ENCODE results near the gene KIF16B.
"Not testable (repeated sequence)": the region's sequence is repeated elsewhere in the genome, so short reads cannot be mapped to it uniquely, and the experiment has no call there.

The KIF16B gene

DNA sequence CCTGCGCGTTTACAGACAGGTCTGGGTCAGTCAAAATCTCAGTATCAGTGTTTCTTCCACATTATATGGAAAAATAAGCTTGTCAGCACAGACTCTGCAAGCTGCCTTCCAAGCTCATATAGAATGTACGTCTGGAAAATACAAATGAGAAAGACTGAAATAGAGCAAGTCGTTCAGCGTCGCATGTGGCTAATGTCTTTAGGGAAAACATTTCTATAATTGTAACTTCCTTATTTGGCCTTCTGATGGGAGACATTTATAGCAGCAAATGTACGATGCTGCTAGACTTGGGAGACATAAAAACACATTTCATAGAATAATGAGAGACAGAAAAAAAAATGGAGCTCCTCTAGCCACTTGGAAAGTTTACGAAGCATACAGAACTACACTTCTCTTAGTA lies 122.2 kb downstream of the KIF16B start:
- DNase-seq (ENCODE audit: low read depth) = no peak

DNA sequence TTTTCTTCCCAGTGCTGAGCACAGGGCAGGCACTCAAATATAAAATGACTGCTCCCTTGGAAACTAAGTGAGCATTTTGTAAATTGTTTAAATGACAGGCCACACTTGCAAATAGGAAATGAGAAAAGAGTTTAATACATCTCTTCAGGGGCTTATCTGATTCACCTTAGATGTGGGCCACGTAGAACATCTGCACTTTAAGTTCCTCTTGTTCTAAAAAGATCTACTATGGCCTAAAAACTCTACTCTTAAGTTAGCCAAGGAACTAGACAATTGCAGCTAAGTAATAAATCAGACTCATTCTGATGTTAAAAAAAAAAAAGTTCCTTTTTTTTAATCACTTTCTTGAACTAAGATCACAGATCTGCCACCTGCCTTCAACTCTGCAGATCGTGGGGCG lies 126.3 kb downstream of the KIF16B start:
- no peak overlapping the region for H3K4me3 ChIP-seq (ENCODE audit: low read depth, low read length)
- no peak for DNase-seq (ENCODE audit: low read depth)

More for the DNA sequence above, 122.2 kb downstream of the KIF16B start:
- no peak overlapping the region for H3K4me3 ChIP-seq (ENCODE audit: low read depth, low read length)

DNA sequence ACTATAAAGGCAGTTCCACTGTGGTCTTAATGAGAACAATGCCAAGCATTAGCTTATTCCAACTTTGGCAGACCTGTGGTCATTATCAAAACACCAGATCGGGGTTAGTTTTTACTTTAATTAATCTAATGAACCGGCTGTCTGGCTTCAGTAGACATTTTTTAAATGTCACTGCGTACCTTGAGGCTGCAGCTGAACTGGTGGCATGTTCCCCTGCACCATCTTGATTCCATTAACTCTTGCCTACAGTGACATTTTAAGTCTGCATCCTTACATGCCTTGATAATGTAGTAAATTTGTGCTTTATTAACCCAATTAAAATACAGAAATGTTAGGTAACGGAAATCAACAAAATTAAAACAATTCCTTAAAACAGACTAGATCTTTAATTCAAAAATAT lies 127.0 kb downstream of the KIF16B start:
- DNase-seq (ENCODE audit: low read depth) = no peak
- H3K4me3 ChIP-seq (ENCODE audit: low read depth, low read length) = no peak overlapping the region

DNA sequence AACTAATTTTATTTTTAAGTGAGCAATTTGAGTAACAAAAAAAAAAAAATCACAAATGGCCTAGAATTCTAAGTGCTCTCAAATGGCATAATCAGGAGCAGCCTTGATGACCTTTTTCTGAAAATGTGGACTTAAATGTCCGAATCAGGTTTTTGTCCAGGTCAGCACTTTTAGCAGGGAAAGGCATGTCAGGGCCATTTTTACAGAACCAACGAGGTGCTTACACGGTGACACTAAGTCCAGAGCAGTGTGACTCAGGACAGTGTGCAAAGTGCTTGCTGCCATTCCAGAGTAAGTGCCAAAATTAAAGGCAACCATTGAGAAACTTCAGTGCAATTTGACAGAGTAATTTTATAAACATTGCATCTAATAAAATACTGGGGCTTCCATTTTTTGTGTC lies 127.8 kb downstream of the KIF16B start:
- DNase-seq (ENCODE audit: low read depth) = no peak
- no peak overlapping the region for H3K4me3 ChIP-seq (ENCODE audit: low read depth, low read length)

DNA sequence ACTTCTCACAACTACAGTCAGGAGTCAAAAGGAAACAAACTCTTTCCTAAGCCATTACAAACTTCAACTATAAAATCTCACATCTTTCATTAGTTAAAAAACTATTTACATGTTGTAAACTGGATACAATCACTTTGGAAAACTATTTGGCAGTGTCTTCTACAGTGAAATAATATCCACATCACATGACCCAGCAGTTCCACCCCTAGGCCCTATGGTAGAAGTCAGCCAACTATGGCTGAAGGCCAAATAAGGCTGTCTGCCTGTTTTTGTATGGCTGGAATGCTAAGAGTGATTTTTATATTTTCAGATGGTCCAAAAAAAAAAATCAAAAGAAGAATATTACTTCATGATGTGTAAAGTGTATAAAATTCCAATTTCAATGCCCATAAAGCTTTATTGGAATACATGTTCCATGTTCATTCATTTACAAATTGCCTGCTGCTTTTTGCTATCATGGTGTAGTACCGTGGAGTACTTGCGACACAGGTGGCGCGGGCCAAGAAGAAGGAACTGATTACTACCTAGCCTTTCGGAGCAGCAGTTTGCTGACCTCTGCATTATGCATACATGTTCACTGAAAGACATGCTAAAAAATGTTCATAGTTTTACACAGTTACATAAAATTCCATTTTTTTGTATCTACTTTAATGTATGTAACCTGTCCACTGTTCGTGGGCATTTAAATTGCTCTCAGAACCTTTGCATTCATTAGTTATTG lies 129.0 kb downstream of the KIF16B start:
- H3K4me3 ChIP-seq (ENCODE audit: low read depth, low read length) = no peak overlapping the region

DNA sequence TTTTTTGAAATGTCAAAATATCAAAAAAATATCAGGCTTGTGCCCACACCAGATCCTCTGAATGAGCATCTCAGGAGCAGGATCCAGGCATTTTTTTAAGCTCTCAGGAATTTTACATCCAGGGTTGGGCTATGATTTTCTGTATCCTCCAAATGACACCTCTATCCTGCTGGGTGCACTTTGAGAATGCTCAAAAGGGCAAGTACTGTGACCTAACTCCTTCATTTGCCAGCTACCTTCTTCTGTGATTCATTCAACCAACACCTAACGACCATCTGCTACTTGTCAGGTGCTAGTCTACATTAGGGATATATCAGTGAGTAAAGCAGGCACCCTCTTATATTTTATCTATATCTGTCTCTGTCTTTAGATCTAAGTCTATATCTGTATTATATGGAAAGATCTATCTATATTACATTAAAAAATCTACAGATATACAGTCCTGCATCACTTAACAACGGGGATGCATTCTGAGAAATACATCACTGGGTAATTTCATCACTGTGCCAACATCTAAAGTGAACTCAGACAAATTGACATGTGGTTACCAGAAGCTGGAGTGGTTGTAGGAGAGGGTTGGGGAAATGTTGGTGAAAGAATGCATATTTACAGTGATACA lies 131.6 kb downstream of the KIF16B start:
- no peak for DNase-seq (ENCODE audit: low read depth)
- H3K4me3 ChIP-seq (ENCODE audit: low read depth, low read length) = no peak overlapping the region

More for the DNA sequence above, 129.0 kb downstream of the KIF16B start:
- no peak for DNase-seq (ENCODE audit: low read depth)

DNA sequence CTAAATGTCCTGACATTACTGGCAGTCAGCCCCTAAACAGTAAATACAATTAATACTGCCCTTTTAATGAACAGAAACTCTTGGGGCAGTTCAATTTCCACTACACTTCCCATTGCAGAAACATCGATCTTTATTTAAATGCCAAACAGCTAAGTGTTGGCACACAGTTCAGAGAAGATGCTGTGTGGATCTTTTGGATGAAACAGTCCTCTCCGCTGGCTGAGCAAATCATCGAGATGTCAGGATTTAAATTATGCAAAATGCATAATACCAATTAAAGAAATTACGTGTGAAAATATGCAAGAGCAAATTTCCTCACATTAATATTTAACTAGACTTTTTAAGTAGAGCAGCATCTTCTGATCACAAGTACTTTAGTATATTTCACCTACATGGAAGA lies 132.6 kb downstream of the KIF16B start:
- H3K4me3 ChIP-seq (ENCODE audit: low read depth, low read length) = no peak overlapping the region
- DNase-seq (ENCODE audit: low read depth) = no peak

DNA sequence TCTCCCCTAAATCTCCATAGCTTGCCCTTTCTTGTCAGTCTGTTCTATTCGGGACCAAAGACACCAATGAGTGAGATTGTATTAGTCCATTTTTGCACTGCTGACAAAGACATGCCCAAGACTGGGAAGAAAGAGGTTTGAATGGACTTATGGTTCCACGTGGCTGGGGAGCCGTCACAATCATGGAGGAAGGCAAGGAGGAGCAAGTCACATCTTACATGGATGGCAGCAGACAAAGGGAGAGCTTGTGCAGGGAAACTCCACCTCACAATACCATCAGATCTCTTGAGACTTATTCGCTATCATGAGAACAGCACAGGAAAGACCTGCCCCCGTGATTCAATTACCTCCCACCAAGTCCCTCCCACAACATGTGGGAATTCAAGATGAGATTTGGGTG lies 133.7 kb downstream of the KIF16B start:
- not testable (repeated sequence) for H3K4me3 ChIP-seq (ENCODE audit: low read depth, low read length); DNase-seq (ENCODE audit: low read depth)

DNA sequence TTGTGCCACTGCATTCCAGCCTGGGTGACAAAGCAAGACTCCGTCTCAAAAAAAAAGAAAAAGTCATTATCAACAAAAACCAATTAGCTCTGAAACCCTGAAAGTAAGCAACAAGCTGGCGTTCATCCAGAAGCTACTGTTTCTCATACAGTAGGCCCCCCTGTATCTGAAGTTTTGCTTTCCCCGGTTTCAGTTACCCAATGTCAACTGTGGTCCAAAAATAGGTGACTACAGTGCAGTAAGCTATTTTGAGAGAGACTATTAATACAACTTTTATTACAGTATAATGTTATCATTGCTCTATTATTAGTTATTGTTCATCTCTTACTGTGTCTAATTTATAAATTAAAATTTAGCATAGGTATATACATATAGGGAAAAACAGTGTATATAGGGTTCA lies 135.1 kb downstream of the KIF16B start:
- DNase-seq (ENCODE audit: low read depth) = no peak
- H3K4me3 ChIP-seq (ENCODE audit: low read depth, low read length) = no peak overlapping the region

DNA sequence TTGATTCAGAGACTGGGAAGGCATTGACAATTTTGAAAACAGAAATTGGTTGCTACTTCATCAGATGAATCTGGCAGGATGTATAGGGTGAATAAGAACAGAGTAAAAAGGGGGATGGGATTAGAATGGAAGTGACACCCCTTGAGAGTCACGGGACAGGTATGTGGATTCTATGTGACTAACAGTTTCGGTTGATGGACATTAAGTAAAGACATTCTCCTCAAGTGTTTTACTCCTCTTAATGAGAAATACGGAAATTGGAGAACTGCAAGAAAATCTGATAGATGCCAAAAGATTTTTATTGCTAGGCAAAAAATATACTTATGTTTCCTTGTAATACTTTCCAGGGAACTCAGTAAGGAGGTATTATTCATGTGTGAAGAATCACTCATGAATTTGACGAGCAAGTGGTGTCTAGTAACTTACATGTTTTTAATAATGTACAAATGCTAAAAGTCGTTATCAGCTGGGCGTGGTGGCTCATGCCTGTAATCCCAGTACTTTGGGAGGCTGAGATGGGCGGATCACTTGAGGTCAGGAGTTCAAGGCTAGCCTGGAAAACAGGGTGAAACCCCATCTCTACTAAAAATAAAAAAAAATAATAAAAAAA lies 135.8 kb downstream of the KIF16B start:
- H3K4me3 ChIP-seq (ENCODE audit: low read depth, low read length) = no peak overlapping the region
- no peak for DNase-seq (ENCODE audit: low read depth)

DNA sequence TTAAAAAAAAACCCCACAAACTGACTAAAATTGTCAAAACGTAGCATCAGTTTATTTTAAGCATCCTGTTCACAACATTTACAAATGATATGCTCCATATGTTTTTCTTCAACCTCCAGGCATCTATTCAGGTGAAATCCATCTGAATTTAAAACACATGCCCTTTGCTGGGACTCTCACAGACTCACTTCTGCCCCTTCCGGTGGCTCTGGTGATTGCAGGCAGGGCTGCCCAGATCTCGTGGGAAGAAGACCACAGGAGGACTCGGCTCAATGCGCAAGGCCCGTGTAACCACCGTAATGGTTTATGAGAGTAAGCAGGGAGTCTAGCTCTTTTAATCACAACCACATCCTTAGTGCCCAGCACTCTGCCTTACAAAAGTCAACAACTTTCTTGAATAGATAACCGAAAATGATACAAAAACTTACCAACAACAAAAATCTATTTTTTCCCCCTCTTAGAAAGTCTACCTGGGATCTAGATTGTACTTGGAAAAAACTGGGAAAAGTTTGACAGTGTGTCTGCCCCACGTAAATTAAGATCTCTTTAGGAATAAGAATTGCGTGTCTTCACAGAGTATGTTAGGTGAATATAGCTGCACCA lies 139.1 kb downstream of the KIF16B start:
- no peak overlapping the region for H3K4me3 ChIP-seq (ENCODE audit: low read depth, low read length)
- no peak for DNase-seq (ENCODE audit: low read depth)

DNA sequence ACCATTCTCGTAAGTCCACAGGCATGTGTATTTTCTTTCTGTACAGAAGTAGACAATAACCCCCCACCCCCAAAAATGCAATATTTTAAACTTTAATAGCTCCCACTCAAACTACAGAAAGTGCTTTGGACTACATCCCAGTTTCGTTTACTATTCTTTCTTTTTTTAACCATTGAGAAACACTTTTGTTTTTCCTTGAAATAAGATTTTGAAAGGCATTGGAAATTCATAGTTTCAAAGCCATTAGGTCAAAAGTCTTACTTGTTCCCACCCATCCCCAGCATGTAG lies 140.0 kb downstream of the KIF16B start:
- H3K4me3 ChIP-seq (ENCODE audit: low read depth, low read length) = no peak overlapping the region
- no peak for DNase-seq (ENCODE audit: low read depth)

DNA sequence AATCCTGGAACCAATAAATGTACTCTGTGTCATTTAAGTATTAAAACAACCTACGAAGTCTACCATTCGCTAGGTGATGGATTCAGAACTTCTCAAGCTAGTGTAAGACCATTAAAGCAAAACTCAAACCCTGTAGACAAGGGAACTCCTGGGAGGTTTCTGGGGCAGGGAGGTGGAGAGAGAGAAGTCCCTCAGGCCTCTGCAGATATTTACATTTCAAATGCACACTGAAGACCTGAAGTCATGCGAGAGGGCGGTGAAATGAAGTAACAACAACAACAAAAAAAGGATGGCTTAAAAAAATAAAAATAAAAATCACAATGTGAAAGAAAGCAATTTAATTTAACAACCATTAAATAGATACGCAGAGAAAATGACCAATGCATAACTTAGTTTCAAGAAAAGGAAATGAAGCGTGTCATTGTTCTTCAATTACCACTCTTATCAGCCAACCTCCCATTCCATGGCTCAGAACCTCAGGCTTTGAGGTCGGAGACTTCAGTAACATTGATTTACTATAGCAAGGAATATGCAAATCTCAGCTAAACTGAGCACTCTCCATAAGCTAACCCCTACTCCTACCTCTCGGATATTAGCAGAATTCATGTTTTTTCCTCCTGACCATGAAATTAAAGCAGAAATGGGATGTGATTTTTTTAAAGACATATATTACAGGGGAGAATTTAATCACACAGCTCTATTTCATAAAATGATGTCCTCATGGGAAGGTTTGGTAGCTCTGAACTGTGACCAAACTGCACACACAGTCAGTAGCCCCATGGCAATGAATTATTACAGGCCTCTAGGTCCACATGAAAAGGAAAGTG lies 140.6 kb downstream of the KIF16B start:
- no peak overlapping the region for H3K4me3 ChIP-seq (ENCODE audit: low read depth, low read length)
- no peak for DNase-seq (ENCODE audit: low read depth)

DNA sequence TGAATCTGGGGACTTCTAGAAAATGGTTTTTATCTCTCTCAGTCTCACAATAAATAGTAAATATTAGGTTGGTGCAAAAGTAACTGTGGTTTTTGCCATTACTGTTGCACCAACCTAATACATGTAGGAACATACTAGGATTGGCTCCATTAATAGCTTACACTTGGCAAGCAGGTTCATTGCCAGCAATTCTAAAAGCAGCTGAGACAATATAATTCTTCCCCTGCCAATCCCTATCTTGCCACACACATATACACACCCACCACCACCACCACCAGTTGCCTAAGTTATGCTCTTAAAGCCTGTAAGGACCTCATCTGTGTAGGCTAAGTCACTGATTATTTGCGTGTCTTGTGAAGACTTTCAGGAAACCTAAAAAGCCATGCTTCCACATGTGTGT lies 145.1 kb downstream of the KIF16B start:
- H3K4me3 ChIP-seq (ENCODE audit: low read depth, low read length) = no peak overlapping the region
- no peak for DNase-seq (ENCODE audit: low read depth)

DNA sequence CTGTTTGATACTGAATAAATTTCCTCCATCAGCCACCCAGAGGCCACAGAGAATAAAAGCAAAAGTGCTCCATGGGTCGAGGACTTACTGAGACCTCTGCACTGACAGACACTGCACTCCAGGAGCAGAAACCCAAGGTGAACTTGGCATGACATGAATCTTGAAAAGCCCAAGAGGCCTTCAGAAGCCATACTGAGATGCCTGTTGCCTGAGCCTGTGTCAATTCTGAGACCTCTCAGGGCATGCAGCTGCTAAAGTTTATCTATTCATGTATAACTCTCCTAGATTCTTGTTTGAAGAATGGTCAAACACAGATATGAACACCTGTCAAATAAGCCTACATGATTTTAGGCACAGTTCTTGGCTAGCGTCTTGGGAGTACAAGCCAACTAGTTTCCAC lies 145.7 kb downstream of the KIF16B start:
- DNase-seq (ENCODE audit: low read depth) = no peak
- H3K4me3 ChIP-seq (ENCODE audit: low read depth, low read length) = no peak overlapping the region

DNA sequence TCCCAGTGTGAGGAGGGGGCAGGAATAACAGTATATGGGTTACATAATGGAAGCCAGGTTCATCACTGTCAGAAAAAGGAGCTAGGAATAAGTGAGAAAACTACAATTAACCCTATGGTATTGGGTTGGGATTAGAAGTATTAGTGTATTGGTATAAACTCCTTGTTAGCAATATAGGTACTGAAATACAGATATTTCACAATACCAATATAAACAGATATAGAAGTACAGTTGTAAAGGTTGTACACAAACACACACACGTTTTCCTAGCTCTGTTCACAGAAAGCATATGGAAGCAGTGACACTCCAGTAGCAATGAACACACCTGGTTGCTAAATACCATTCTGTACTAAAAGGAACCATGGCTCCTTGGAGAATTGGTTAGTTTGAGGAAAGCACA lies 148.5 kb downstream of the KIF16B start:
- DNase-seq (ENCODE audit: low read depth) = no peak

DNA sequence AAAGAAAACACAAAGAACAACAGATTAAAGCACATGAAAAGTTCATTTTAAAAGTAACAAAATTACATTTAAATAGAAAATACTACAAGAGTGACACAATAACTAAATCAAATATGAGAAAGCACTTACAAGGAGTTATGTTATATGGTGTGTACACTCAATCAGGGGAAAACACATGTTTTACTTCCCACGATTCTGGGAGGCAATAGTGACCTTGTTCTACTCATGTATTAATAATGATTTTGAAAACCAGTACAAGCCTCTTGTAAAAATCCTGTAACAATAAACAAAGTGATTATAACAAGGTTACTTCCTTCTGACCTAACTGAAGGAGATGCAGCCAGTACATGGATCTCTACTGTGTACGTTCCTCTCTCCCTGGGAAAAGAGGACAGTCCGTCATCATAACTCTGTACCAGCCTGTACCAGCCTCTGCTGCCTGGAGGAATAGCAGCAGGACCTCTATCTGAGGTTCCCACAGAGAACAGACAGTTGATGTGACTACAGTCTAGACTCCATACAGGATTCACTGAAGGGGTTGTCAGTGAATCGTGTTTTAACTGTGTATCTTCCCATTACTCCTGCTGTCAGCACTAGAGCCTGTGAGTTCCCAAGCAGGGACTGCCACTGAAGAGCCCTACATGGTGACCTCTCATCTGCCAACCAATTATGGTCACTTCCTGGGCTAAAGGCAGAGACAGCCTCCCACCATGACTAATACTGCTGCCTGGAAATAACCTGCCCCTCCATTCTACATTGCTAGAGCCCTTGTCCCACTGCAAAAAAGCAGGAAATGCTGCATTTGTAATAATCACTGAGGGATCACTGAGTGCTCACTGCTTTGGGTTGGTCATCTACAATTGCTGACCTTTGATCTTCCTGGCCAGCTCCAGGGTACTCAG lies 149.7 kb downstream of the KIF16B start:
- H3K4me3 ChIP-seq (ENCODE audit: low read depth, low read length) = no peak overlapping the region
- DNase-seq (ENCODE audit: low read depth) = no peak

More for the DNA sequence above, 148.5 kb downstream of the KIF16B start:
- no peak overlapping the region for H3K4me3 ChIP-seq (ENCODE audit: low read depth, low read length)

DNA sequence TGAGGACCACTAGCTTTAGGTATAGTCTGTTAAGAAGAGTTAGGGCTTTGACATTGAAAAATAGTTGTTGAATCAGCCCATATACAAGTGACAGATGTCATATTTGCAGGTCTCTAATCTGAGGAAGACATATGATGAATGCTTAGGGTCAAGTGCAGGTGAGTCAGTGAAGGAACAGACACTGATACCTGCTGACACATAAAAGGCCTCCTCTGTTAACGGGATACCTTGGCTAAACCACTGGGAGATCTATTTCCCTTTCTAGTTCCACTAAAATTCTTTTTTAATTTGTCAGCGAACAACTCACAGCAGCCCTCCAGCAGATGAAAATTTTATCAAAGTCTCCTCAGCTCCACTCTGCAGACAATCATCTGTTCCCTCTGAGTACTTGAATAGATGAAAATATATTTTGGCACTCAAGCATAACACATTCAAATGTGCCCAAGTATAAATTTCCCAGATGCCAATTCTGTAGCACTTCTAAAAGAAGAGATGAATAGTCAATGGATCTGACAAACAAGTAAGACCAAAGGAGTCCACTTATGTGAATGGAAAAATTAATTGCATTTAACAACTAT lies 154.0 kb downstream of the KIF16B start:
- DNase-seq (ENCODE audit: low read depth) = no peak
- H3K4me3 ChIP-seq (ENCODE audit: low read depth, low read length) = no peak overlapping the region

DNA sequence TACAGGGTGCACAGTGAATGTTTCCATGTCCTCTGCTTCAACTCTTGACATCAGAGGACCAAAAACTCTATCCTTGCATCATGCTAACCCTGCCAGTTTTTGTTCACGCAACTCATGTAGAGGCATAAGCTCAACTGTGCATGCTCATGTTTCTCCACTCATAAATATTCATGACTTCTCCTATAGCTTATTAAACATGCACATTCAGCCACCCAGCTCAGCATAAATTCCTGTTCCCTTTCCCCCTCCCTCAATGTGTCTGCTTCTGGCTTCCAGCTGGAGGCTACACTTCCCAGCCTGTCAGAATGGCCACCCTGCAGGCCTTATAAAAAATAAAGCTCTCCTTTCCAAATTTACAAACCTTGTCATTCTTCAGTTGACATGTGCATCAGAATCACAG lies 154.6 kb downstream of the KIF16B start:
- no peak overlapping the region for H3K4me3 ChIP-seq (ENCODE audit: low read depth, low read length)
- no peak for DNase-seq (ENCODE audit: low read depth)
